ENCODE data around the gene PPM1K. TPM values are rescaled to one million over a fixed set of nuclear protein-coding genes. Genes with fewer than 3 reads are reported as not detected.

PPM1K gene
- total RNA-seq = 36.5 TPM
- long read RNA-seq, full-length matches to known transcripts = 21 of 25 reads
- long read RNA-seq, partial matches to known transcripts = 1 of 25 reads
- long read RNA-seq, other reads (novel, unspliced or antisense) = 3 of 25 reads

DNA sequence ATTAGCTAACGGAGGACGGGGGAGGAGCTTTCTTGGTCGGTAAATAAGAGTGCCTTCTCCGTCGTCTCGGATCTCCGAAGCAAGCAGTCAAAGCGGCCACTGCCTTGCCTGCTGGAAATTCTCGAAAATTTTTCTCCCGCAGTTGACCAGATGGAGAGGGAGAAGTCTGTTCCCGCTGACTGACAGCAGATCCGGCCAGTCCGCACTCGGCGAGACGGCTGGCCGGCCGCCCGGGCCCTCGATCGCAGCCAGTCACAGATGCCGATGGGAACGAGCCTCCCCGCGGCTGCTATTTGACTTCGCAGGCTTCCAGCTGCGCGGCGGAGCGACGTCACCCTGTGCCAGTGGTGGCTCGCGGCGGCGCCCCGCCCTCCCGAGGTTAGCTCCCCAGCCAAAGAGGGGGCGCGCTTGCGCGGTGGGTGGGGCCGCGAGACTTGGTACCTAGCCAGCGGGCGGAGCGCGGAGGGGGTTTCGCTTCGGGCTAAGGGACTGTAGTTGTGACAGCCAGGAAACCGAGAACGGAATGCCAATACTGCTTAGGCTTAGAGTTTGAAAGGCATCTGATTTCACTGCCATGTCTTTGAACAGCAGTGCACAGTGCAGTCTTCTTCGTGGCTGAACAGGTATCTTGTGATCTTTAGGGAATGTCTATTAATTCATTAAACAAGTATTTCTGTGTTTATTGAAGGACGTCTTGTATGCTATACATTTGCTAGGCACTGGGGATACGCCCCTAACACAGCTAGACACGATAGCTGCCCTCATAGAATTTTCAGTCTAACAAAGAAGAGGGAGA is at the start of gene PPM1K:
TSS of gene PPM1K (minus strand) at position 123 of the 796 bp plus-strand sequence. CDS start 5,978 bp downstream, outside the sequence.
- Histone ChIP-seq H3K27ac (peak within 1 kb of the TSS; percentile 98), H3K9me3 (no peaks in the 10 kb centered on the region), H3K4me1 (peaks cover 25% of the 10 kb centered on the region), H3K27me3 (ENCODE audit: low read depth) (no peaks in the 10 kb centered on the region), H3K36me3 (no peaks in the 10 kb centered on the region), H3K4me3 (peak within 1 kb of the TSS; percentile 80)
- TF ChIP-seq, protein P1, sequence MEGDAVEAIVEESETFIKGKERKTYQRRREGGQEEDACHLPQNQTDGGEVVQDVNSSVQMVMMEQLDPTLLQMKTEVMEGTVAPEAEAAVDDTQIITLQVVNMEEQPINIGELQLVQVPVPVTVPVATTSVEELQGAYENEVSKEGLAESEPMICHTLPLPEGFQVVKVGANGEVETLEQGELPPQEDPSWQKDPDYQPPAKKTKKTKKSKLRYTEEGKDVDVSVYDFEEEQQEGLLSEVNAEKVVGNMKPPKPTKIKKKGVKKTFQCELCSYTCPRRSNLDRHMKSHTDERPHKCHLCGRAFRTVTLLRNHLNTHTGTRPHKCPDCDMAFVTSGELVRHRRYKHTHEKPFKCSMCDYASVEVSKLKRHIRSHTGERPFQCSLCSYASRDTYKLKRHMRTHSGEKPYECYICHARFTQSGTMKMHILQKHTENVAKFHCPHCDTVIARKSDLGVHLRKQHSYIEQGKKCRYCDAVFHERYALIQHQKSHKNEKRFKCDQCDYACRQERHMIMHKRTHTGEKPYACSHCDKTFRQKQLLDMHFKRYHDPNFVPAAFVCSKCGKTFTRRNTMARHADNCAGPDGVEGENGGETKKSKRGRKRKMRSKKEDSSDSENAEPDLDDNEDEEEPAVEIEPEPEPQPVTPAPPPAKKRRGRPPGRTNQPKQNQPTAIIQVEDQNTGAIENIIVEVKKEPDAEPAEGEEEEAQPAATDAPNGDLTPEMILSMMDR (IDR thresholded peaks at IDR 0.05) = peak; percentile 28
- intact Hi-C loops (cut with DNase I) = no loop called here
- ATAC-seq (peak; percentile 98), DNase-seq (peak; percentile 100)

DNA sequence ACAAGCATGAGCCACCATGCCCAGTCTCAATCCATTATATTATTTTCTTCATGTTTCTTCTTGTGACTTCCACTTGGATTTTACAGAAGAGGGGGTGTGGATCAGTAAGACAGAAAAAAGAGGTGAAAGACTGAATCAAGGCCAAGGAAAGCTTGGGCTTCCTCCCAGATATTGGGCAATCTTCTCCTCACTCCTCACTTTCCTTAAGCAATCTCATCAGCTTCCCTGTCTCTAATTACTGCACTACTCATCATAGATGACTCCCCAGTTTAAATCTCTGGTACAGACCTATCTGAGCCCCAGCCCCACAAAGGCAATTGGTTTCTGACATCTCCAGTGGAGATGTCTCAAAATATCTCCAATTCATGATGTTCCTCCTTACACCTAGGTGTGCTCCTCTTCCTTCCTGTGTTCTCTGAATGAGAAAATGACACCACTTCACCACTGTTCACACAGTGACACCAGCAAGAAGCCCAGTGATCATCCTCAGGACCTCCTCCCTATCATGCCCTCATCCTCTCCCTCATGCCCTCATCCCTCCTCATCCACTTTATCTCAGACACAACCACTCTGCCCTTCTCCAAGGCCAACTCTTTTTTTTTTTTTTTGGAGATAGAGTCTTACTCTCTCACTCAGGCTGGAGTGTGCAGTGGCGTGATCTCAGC is 49.5 kb upstream of the PPM1K start:
- TF ChIP-seq, protein P1 (IDR thresholded peaks at IDR 0.05) = no peak
- DNase-seq = no peak
- intact Hi-C loops (cut with DNase I) = no loop called here
- Histone ChIP-seq H3K27ac (no peak overlapping the region), H3K27me3 (ENCODE audit: low read depth) (no peaks in the 10 kb centered on the region), H3K9me3 (no peaks in the 10 kb centered on the region), H3K4me1 (no peaks in the 10 kb centered on the region), H3K4me3 (no peak overlapping the region), H3K36me3 (no peaks in the 10 kb centered on the region)
- ATAC-seq = peak in 1 of 2 donors; percentile 14

DNA sequence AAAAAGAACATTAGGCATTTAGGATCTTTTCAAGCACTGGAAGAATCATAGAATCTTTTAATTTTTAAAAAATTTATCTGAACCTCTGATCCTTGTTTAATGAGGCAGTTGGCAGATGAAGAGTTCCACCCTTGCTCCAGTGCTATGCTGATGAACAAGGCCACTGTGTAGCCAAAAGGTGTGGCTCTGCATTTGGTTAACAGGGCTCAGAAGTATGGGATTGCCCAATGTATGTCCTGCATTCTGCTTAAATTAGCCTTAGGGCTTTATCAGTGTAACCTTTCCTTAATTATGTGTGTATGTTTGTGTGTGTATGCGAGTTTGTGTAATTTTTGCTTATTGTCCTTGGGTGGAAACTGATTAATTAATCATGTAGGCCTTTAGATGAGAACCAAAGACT is 43.3 kb upstream of the PPM1K start:
- Histone ChIP-seq H3K36me3 (no peaks in the 10 kb centered on the region), H3K27ac (no peak overlapping the region), H3K27me3 (ENCODE audit: low read depth) (no peaks in the 10 kb centered on the region), H3K4me3 (no peak overlapping the region), H3K9me3 (no peaks in the 10 kb centered on the region), H3K4me1 (no peaks in the 10 kb centered on the region)
- intact Hi-C loops (cut with DNase I) = no loop called here
- no peak for ATAC-seq
- TF ChIP-seq, protein P1 (IDR thresholded peaks at IDR 0.05) = no peak
- DNase-seq = no peak

DNA sequence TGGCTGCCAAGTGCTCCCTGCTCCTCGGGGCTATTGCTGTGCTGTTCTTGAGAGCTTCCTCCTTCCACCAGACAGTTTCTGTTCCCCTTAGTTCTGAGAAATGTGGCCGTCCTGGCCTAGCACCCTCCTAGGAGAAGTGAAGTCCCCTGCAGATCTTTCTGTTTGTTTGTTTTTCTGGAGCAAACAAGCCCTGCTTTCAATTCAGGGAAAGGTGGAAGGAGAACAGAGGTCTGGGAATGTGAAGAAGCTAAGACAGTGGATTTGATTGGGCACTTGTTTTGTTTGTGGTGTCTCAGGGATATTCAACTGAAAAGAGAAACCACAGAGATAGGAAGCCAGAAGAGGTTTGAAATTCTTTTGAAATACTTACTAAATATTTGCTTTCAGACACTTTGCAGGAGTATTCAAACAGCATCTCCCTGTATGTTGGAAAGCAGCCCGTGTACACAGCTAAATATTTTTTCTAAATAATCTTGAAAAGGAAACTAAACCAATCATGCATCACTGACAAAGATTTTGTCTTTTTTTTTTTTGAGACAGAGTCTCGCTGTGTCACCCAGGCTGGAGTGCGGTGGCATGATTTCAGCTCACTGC is 36.5 kb upstream of the PPM1K start:
- TF ChIP-seq, protein P1 (IDR thresholded peaks at IDR 0.05) = no peak
- peaks cover 16% of the 10 kb centered on the region for H3K4me1 ChIP-seq
- DNase-seq = peak; percentile 51
- no peaks in the 10 kb centered on the region for H3K36me3 ChIP-seq
- ATAC-seq = peak; percentile 88 to 94
- no peak overlapping the region for H3K4me3 ChIP-seq
- no peaks in the 10 kb centered on the region for H3K27me3 ChIP-seq (ENCODE audit: low read depth)
- peak overlapping the region; percentile 54 for H3K27ac ChIP-seq
- intact Hi-C loops (cut with DNase I) = no loop called here
- H3K9me3 ChIP-seq = no peaks in the 10 kb centered on the region

DNA sequence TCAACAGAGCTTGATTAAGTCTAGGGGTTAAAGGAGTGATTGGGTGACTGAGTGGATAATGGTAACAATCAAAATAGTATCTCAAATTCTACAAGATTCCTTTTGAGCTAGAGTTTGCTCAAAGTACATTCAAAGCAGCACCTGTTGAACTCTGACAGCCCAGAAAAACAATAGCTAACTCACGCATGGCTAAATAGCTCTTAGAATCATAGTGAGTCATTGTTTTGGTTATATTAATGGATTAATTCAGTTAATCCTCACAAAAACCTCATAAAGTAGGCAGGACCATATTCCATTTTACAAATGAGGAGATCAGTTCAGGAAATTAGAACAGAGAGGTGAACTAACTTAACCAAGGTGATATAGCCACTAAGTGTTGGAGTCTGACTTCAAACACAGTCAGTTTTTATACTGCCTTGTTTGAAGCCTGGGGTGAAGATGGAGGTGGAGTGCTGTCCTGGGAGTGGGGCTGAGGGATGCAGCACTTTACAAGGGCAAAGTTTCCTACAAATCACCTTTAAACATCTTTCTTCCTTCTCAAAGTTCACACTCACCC is 35.9 kb upstream of the PPM1K start:
- Histone ChIP-seq H3K4me1 (peaks cover 16% of the 10 kb centered on the region), H3K9me3 (no peaks in the 10 kb centered on the region), H3K4me3 (no peak overlapping the region), H3K27ac (peak overlapping the region; percentile 54), H3K27me3 (ENCODE audit: low read depth) (no peaks in the 10 kb centered on the region), H3K36me3 (no peaks in the 10 kb centered on the region)
- ATAC-seq (no peak), DNase-seq (no peak)
- intact Hi-C loops (cut with DNase I) = no loop called here
- TF ChIP-seq, protein P1 (IDR thresholded peaks at IDR 0.05) = no peak
